Measurements from ENCODE around the gene GFM1.

GFM1 gene

GRCh38 chr3:158644345-158644908 is at the start of gene GFM1:
TSS of gene GFM1 (plus strand) at chr3:158644527. CDS start at chr3:158644635, 108 bp downstream.
- DNase-seq (ENCODE audit: low read depth, low spot score): peak; percentile 79

- DNase-seq (ENCODE audit: low read depth, low spot score): no peak
These were observed 43.5 kb upstream of the GFM1 start for GRCh38 chr3:158600787-158601186.

GRCh38 chr3:158602227-158602626 is 42.1 kb upstream of the GFM1 start:
- no peak for DNase-seq (ENCODE audit: low read depth, low spot score)

- DNase-seq (ENCODE audit: low read depth, low spot score): no peak
These were observed 26.1 kb upstream of the GFM1 start for GRCh38 chr3:158617982-158618875.

- DNase-seq (ENCODE audit: low read depth, low spot score): no peak
These were observed 18.4 kb upstream of the GFM1 start for GRCh38 chr3:158625881-158626280.

GRCh38 chr3:158631981-158632380 is 12.3 kb upstream of the GFM1 start:
- no peak for DNase-seq (ENCODE audit: low read depth, low spot score)

- DNase-seq (ENCODE audit: low read depth, low spot score): no peak
These were observed 3.7 kb upstream of the GFM1 start for GRCh38 chr3:158640646-158641045.

GRCh38 chr3:158642005-158642404 is 2.3 kb upstream of the GFM1 start:
- DNase-seq (ENCODE audit: low read depth, low spot score): no peak

GRCh38 chr3:158642474-158643210 is 1.7 kb upstream of the GFM1 start:
- no peak for DNase-seq (ENCODE audit: low read depth, low spot score)

- DNase-seq (ENCODE audit: low read depth, low spot score): no peak
These were observed 5.5 kb downstream of the GFM1 start for GRCh38 chr3:158649791-158650190.

GRCh38 chr3:158651192-158651591 is 6.9 kb downstream of the GFM1 start:
- no peak for DNase-seq (ENCODE audit: low read depth, low spot score)

GRCh38 chr3:158652463-158652862 is 8.1 kb downstream of the GFM1 start:
- DNase-seq (ENCODE audit: low read depth, low spot score): no peak

- no peak for DNase-seq (ENCODE audit: low read depth, low spot score)
These were observed 14.6 kb downstream of the GFM1 start for GRCh38 chr3:158658889-158659288.

- no peak for DNase-seq (ENCODE audit: low read depth, low spot score)
These were observed 15.3 kb downstream of the GFM1 start for GRCh38 chr3:158659454-158660237.

- DNase-seq (ENCODE audit: low read depth, low spot score): no peak
These were observed 16.4 kb downstream of the GFM1 start for GRCh38 chr3:158660711-158661110.

GRCh38 chr3:158663246-158663645 is 18.9 kb downstream of the GFM1 start:
- DNase-seq (ENCODE audit: low read depth, low spot score): no peak

- no peak for DNase-seq (ENCODE audit: low read depth, low spot score)
These were observed 19.5 kb downstream of the GFM1 start for GRCh38 chr3:158663832-158664231.

- DNase-seq (ENCODE audit: low read depth, low spot score): no peak
These were observed 22.1 kb downstream of the GFM1 start for GRCh38 chr3:158666416-158666815.

GRCh38 chr3:158668506-158668905 is 24.2 kb downstream of the GFM1 start:
- no peak for DNase-seq (ENCODE audit: low read depth, low spot score)

- no peak for DNase-seq (ENCODE audit: low read depth, low spot score)
These were observed 27.5 kb downstream of the GFM1 start for GRCh38 chr3:158671821-158672214.
